Measurements from ENCODE around the gene TMEM121. TPM values are rescaled to one million over a fixed set of nuclear protein-coding genes. Genes with fewer than 3 reads are reported as not detected.

Gene TMEM121
- total RNA-seq, 2 donors from 2014 or later = 0.82 TPM

- Histone ChIP-seq H3K4me1 (no peaks in the 10 kb centered on the region), H3K9ac (ENCODE audit: low read depth in 2 of 2, low read length in 2 of 2) (no peak overlapping the region), H3K27ac (no peak overlapping the region), H3K9me3 (no peaks in the 10 kb centered on the region), H3K36me3 (no peaks in the 10 kb centered on the region), H3K27me3 (no peaks in the 10 kb centered on the region), H3K4me3 (no peak overlapping the region)
- no peak for DNase-seq
- no peak for TF ChIP-seq CTCF (IDR thresholded peaks at IDR 0.05)
- intact Hi-C loops (cut with DNase I) = loop anchor here (10.0 kb wide), 2 partner anchors 75 to 315 kb away; no protein-coding TSS in a partner anchor
Measured at GRCh38 chr14:105519946-105520698, 6.3 kb upstream of the TMEM121 start.

GRCh38 chr14:105525326-105525725 is 1.1 kb upstream of the TMEM121 start:
- no peak for TF ChIP-seq CTCF (IDR thresholded peaks at IDR 0.05)
- Histone ChIP-seq H3K36me3 (no peaks in the 10 kb centered on the region), H3K4me3 (no peak overlapping the region), H3K9me3 (no peaks in the 10 kb centered on the region), H3K4me1 (peaks cover 16% of the 10 kb centered on the region), H3K27me3 (peaks cover 32% of the 10 kb centered on the region), H3K9ac (ENCODE audit: low read depth in 2 of 2, low read length in 2 of 2) (no peak overlapping the region), H3K27ac (no peak overlapping the region)
- DNase-seq = no peak
- intact Hi-C loops (cut with DNase I) = loop anchor here (5.0 to 10.0 kb wide), 4 partner anchors 33 to 321 kb away; partner anchors contain the start of gene TEDC1

DNA sequence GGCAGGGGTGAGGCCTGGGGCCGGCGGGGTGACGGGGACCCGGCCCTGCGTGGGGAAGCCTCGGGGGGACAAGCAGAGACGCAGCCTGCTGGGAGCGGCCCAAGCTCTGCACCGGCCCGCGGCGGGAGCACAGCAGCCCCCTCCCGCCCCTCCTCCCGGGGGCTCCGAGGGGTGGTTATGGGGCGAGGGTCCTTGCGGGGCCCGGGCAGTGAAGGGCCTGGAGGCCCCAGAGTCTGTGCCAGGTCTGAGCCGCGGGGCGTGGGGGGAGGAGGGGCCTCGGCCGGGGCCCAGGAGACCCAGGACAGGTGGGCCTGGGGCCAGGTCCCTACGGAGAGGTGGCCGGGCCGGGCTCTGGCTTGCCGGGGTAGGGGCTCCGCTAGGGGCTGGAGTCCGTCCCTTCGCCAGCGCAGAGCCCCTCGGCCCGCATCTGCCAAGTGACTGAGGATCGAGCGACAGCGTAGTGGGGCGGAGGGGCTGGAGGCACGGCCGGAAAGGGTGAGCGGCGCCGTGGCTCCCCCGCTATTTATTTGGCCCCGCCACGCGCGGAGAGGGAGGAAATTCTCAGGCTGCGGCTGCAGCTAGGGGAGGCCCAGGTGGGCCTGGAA is 495 bp downstream of the TMEM121 start:
- no peak overlapping the region for H3K27ac ChIP-seq
- TF ChIP-seq CTCF (IDR thresholded peaks at IDR 0.05) = no peak

DNA sequence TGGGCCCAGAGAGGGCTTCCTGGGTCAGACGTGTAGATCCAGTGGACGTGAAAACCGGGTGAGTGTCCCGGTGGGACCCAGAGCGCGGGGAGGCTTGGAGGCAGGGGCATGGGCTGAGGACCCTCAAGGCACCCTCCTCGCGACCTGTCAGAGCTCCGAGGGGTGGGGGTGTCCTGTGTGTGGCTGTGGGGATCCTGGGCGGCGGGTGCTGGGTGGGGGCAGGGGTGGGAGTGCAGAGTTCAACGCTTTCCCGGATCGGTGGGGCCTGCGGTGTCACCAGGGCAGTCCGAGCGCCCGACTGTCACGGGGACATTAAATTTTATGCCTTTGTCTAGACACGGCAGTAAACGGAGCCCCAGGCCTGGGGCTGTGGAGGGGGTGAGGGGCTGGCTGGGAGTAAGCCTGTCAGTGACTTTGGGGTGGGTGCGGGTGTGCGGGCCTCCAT is 1.0 kb downstream of the TMEM121 start:
- Histone ChIP-seq H3K9me3 (no peaks in the 10 kb centered on the region), H3K36me3 (no peaks in the 10 kb centered on the region), H3K9ac (ENCODE audit: low read depth in 2 of 2, low read length in 2 of 2) (peak overlapping the region in 1 of 2 donors; percentile 60), H3K27me3 (peaks cover 32% of the 10 kb centered on the region), H3K4me1 (peaks cover 16% of the 10 kb centered on the region), H3K27ac (no peak overlapping the region), H3K4me3 (peak overlapping the region; percentile 54)
- intact Hi-C loops (cut with DNase I) = loop anchor here (5.0 to 10.0 kb wide), 4 partner anchors 35 to 323 kb away; partner anchors contain the start of gene TEDC1
- TF ChIP-seq CTCF (IDR thresholded peaks at IDR 0.05) = no peak
- DNase-seq = no peak

More for the DNA sequence above, 495 bp downstream of the TMEM121 start:
- peak overlapping the region in 1 of 2 donors; percentile 60 for H3K9ac ChIP-seq (ENCODE audit: low read depth in 2 of 2, low read length in 2 of 2)
- peaks cover 32% of the 10 kb centered on the region for H3K27me3 ChIP-seq
- peaks cover 16% of the 10 kb centered on the region for H3K4me1 ChIP-seq
- no peaks in the 10 kb centered on the region for H3K36me3 ChIP-seq
- intact Hi-C loops (cut with DNase I) = loop anchor here (5.0 to 10.0 kb wide), 4 partner anchors 35 to 322 kb away; partner anchors contain the start of gene TEDC1
- DNase-seq = no peak
- H3K4me3 ChIP-seq = peak overlapping the region; percentile 54
- no peaks in the 10 kb centered on the region for H3K9me3 ChIP-seq

DNA sequence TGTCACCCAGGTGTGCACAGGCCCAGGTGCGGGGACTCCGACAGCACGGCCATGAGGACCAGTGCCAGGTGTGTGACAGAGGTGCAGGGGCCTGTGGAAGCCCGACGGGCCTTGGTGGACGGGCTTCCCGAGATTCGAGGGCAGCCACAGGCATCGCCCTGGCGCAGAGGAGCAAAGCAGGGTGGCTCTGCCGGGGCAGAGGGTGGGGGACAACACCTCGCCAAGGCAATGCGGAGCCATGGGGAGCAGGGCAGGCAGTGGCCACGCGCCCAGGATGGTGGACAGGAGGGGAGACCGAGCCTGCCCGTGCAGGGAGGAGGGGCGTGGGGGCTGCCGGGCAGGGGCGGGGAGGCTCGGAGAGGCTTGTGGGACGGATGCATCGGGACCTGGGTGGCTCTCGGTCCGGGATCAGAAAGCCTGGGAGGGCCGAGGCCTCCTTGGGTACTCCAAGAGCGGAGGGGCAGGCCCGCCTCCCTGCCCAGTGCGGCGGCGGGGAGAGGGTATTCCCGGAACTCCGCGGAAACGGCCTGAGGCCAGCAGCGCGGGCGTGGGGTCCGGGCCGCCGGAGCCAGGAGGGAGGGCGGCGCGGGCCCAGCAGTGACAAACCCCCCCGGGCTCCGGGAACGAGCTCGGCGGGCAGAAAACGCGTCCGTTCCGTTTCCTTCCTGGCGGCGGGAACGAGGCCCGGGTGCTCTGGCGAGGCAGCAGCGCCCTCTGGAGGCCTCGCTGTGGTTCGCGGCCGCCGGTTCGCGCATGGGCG is 1.6 kb downstream of the TMEM121 start:
- peak overlapping the region; percentile 2 to 72 for H3K9ac ChIP-seq (ENCODE audit: low read depth in 2 of 2, low read length in 2 of 2)
- no peaks in the 10 kb centered on the region for H3K36me3 ChIP-seq
- peak overlapping the region; percentile 54 for H3K4me3 ChIP-seq
- peak; percentile 74 for TF ChIP-seq CTCF (IDR thresholded peaks at IDR 0.05)
- intact Hi-C loops (cut with DNase I) = loop anchor here (5.0 to 10.0 kb wide), 4 partner anchors 36 to 323 kb away; partner anchors contain the start of gene TEDC1
- H3K9me3 ChIP-seq = no peaks in the 10 kb centered on the region
- peaks cover 16% of the 10 kb centered on the region for H3K4me1 ChIP-seq
- peaks cover 32% of the 10 kb centered on the region for H3K27me3 ChIP-seq
- peak; percentile 79 for DNase-seq
- H3K27ac ChIP-seq = no peak overlapping the region
